GM18508 (cell line): Measurements from ENCODE around the gene CRYZL1.

Source experiments
- ATAC-seq: cut with Tn5 transposase; IDR thresholded peaks from one replicate; pipeline ENCODE4 v1.9.1; 2021; ENCODE audit warnings: moderate number of reproducible peaks; ENCODE audit not compliant: insufficient read depth, unreplicated experiment

CRYZL1 gene

GRCh38 chr21:33663241-33663640 is 21.7 kb upstream of the CRYZL1 start:
- ATAC-seq, result no peak

- ATAC-seq, result no peak
Observed at GRCh38 chr21:33662046-33662445, 20.5 kb upstream of the CRYZL1 start.

GRCh38 chr21:33661146-33661545 is 19.6 kb upstream of the CRYZL1 start:
- ATAC-seq, result no peak

- ATAC-seq, result no peak
Observed at GRCh38 chr21:33660406-33660805, 18.9 kb upstream of the CRYZL1 start.

- ATAC-seq, result no peak
Observed at GRCh38 chr21:33659568-33659949, 18.0 kb upstream of the CRYZL1 start.

GRCh38 chr21:33658919-33659567 is 17.5 kb upstream of the CRYZL1 start:
- ATAC-seq, result no peak

- ATAC-seq, result no peak
Observed at GRCh38 chr21:33657124-33657820, 15.7 kb upstream of the CRYZL1 start.

- ATAC-seq, result no peak
Observed at GRCh38 chr21:33655588-33656221, 14.2 kb upstream of the CRYZL1 start.

- no peak for ATAC-seq
Observed at GRCh38 chr21:33654412-33654811, 12.9 kb upstream of the CRYZL1 start.

- ATAC-seq, result no peak
Observed at GRCh38 chr21:33651965-33652680, 10.6 kb upstream of the CRYZL1 start.

- ATAC-seq, result no peak
Observed at GRCh38 chr21:33650929-33651509, 9.5 kb upstream of the CRYZL1 start.

- no peak for ATAC-seq
Observed at GRCh38 chr21:33650230-33650629, 8.7 kb upstream of the CRYZL1 start.

GRCh38 chr21:33648555-33648954 is 7.0 kb upstream of the CRYZL1 start:
- no peak for ATAC-seq

GRCh38 chr21:33647587-33647986 is 6.0 kb upstream of the CRYZL1 start:
- ATAC-seq, result no peak

GRCh38 chr21:33645730-33646129 is 4.2 kb upstream of the CRYZL1 start:
- ATAC-seq, result no peak

GRCh38 chr21:33644383-33645074 is 3.0 kb upstream of the CRYZL1 start:
- no peak for ATAC-seq

GRCh38 chr21:33643658-33644311 is 2.2 kb upstream of the CRYZL1 start:
- ATAC-seq, result no peak

- no peak for ATAC-seq
Observed at GRCh38 chr21:33642896-33643657, 1.5 kb upstream of the CRYZL1 start.
